ENCODE measurements around the gene LPP.

- TF ChIP-seq, protein P1, sequence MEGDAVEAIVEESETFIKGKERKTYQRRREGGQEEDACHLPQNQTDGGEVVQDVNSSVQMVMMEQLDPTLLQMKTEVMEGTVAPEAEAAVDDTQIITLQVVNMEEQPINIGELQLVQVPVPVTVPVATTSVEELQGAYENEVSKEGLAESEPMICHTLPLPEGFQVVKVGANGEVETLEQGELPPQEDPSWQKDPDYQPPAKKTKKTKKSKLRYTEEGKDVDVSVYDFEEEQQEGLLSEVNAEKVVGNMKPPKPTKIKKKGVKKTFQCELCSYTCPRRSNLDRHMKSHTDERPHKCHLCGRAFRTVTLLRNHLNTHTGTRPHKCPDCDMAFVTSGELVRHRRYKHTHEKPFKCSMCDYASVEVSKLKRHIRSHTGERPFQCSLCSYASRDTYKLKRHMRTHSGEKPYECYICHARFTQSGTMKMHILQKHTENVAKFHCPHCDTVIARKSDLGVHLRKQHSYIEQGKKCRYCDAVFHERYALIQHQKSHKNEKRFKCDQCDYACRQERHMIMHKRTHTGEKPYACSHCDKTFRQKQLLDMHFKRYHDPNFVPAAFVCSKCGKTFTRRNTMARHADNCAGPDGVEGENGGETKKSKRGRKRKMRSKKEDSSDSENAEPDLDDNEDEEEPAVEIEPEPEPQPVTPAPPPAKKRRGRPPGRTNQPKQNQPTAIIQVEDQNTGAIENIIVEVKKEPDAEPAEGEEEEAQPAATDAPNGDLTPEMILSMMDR (IDR thresholded peaks at IDR 0.05), result no peak
- TF ChIP-seq POLR2AphosphoS5 (IDR thresholded peaks at IDR 0.05), result peak in 1 of 2 donors; percentile 14
- TF ChIP-seq POLR2A (IDR thresholded peaks at IDR 0.05; ENCODE audit: low read depth), result no peak
- no peak for TF ChIP-seq EP300 (IDR thresholded peaks at IDR 0.05)
Measured at GRCh38 chr3:188236271-188236670, 82.3 kb downstream of the LPP start.
